Effector memory CD8-positive, alpha-beta T cell (primary cell): ENCODE results near the gene ZNF853.
"Not testable (repeated sequence)": the region's sequence is repeated elsewhere in the genome, so short reads cannot be mapped to it uniquely, and the experiment has no call there.

Experiments
- ATAC-seq: fragments of 150-1000 bp; cut with Tn5 transposase; replicated peaks from 2 replicates; pipeline ENCODE4 v1.10.0; 2021; ENCODE audit warnings: mild to moderate bottlenecking, moderate library complexity
- DNase-seq, 3 experiments: peaks; one replicate each; pipeline ENCODE4 v3.0.0; 2021
- H3K27ac Mint-ChIP-seq, 2 donors: one replicate each; pipeline ENCODE4 v1.8.0; 2022; ENCODE audit warnings: mild to moderate bottlenecking in 2 of 2, mixed read lengths in 2 of 2, moderate library complexity in 2 of 2
- H3K27me3 Mint-ChIP-seq, 2 donors: one replicate each; pipeline ENCODE4 v1.8.0; 2022; ENCODE audit warnings: mixed read lengths in 2 of 2
- H3K36me3 Mint-ChIP-seq: one replicate; pipeline ENCODE4 v1.8.0; 2022; ENCODE audit warnings: mild to moderate bottlenecking, moderate library complexity, mixed read lengths; ENCODE audit not compliant: insufficient read depth
- H3K4me1 Mint-ChIP-seq, 2 donors: one replicate each; pipeline ENCODE4 v1.8.0; 2022; ENCODE audit warnings: low read depth in 2 of 2, mixed read lengths in 2 of 2
- H3K4me3 Mint-ChIP-seq, 2 donors: one replicate each; pipeline ENCODE4 v1.8.0; 2022; ENCODE audit warnings: mild to moderate bottlenecking in 2 of 2, mixed read lengths in 2 of 2, moderate library complexity in 2 of 2
- H3K9me3 Mint-ChIP-seq, 2 donors: one replicate each; pipeline ENCODE4 v1.8.0; 2022; ENCODE audit warnings: mixed read lengths in 2 of 2

ZNF853 gene

GRCh38 chr7:6655636-6656385 is 40.4 kb downstream of the ZNF853 start:
- Mint-ChIP-seq H3K9me3 (no peaks in the 10 kb centered on the region), H3K27ac (no peak overlapping the region), H3K4me1 (peaks cover 5 to 9% of the 10 kb centered on the region in 2 donors), H3K27me3 (no peaks in the 10 kb centered on the region), H3K4me3 (no peak overlapping the region), H3K36me3 (peaks cover 15% of the 10 kb centered on the region)
- ATAC-seq = no peak
- DNase-seq = no peak

GRCh38 chr7:6656413-6656812 is 41.0 kb downstream of the ZNF853 start:
- no peaks in the 10 kb centered on the region for H3K9me3 Mint-ChIP-seq
- ATAC-seq = no peak
- no peak overlapping the region for H3K4me3 Mint-ChIP-seq
- no peak overlapping the region for H3K27ac Mint-ChIP-seq
- peaks cover 13% of the 10 kb centered on the region for H3K36me3 Mint-ChIP-seq
- no peaks in the 10 kb centered on the region for H3K27me3 Mint-ChIP-seq
- H3K4me1 Mint-ChIP-seq = peaks cover 5 to 9% of the 10 kb centered on the region in 2 donors
- no peak for DNase-seq

DNA sequence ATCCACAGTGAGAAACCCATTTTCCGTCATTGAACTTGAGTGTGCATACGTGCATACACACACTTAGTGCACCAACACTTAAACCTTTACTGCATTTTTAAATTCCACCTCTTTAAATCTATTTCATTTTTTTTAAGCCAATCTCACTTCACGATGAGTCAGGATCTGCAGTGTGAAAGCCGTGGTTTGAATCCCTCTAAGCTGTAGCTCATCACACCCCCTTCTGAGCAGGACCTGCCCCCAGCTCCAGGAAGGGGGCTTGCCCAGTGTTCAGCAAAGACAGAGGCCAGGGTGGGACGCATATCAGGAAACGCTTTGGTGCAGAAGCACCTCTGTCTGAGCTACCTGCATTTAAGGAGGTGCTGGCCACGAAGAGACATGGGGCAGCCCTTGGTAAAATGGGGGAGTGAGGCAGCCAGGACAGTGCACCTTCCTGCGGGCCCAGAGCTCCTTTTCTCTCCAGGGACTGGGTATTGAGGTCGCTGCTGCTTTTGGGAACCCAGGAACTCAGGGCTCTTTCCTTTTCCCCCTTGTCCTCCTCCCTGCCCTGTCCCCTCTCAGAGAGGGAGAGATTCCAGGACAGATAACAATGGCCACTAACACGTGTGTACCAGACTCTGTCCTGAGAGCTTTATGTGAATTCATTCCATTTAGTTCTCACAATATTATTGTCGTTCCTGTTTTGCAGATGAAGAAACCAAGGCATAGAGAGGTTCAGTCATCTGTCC is 43.4 kb downstream of the ZNF853 start:
- Mint-ChIP-seq H3K9me3 (no peaks in the 10 kb centered on the region), H3K27ac (no peak overlapping the region), H3K4me3 (no peak overlapping the region), H3K36me3 (peaks cover 13% of the 10 kb centered on the region), H3K27me3 (no peaks in the 10 kb centered on the region), H3K4me1 (peaks cover 5 to 9% of the 10 kb centered on the region in 2 donors)
- DNase-seq (no peak), ATAC-seq (peak; percentile 57)

GRCh38 chr7:6670851-6671250 is 55.4 kb downstream of the ZNF853 start:
- H3K36me3 Mint-ChIP-seq, H3K4me3 Mint-ChIP-seq, H3K27ac Mint-ChIP-seq, DNase-seq, H3K4me1 Mint-ChIP-seq, ATAC-seq: not testable (repeated sequence)
- peaks cover 11 to 13% of the 10 kb centered on the region in 2 donors for H3K9me3 Mint-ChIP-seq
- peaks cover 0 to 12% of the 10 kb centered on the region in 2 donors for H3K27me3 Mint-ChIP-seq
